MCF 10A (cell line): ENCODE results near the gene CYBRD1. TPM values are rescaled to one million over a fixed set of nuclear protein-coding genes. Genes with fewer than 3 reads are reported as not detected.
"Not testable (repeated sequence)": the region's sequence is repeated elsewhere in the genome, so short reads cannot be mapped to it uniquely, and the experiment has no call there.

Experiments used
- BruUV-seq: library from RNA; stranded (reverse); fragments of 400-500 nt; replicated peaks from 2 replicates; lab custom pipeline; 2021; lab: Mats Ljungman, UMichigan
- CTCF ChIA-PET: fragments of 300-600 bp; sonication (Branson Sonifier 250); formaldehyde crosslinking; extraction: SDS; loops from one replicate; lab custom pipeline; 2021; ENCODE audit warnings: antibody characterized with exemption, inconsistent platforms; lab: Yijun Ruan, JAX
- POLR2A ChIA-PET: fragments of 300-600, 350-650 bp; sonication (Branson Sonifier 250); formaldehyde crosslinking; extraction: SDS; loops from one replicate; lab custom pipeline; 2020; ENCODE audit warnings: antibody characterized with exemption, inconsistent platforms; lab: Yijun Ruan, JAX
- DNase-seq: peaks from one replicate; pipeline ENCODE4 v3.0.0-alpha.2; 2018; ENCODE audit not compliant: unreplicated experiment
- H3K27ac Mint-ChIP-seq: one replicate; pipeline ENCODE4 v1.8.0; 2022; ENCODE audit warnings: mild to moderate bottlenecking, low read depth, mixed read lengths; ENCODE audit not compliant: unreplicated experiment
- H3K27me3 Mint-ChIP-seq: one replicate; pipeline ENCODE4 v1.8.0; 2022; ENCODE audit warnings: mixed read lengths; ENCODE audit not compliant: insufficient read depth, unreplicated experiment
- H3K36me3 Mint-ChIP-seq: one replicate; pipeline ENCODE4 v1.8.0; 2022; ENCODE audit warnings: mild to moderate bottlenecking, moderate library complexity, mixed read lengths; ENCODE audit not compliant: insufficient read depth, unreplicated experiment
- H3K4me1 Mint-ChIP-seq: one replicate; pipeline ENCODE4 v1.8.0; 2022; ENCODE audit warnings: mixed read lengths; ENCODE audit not compliant: insufficient read depth, unreplicated experiment
- H3K4me3 Mint-ChIP-seq: one replicate; pipeline ENCODE4 v1.8.0; 2022; ENCODE audit warnings: mild to moderate bottlenecking, moderate library complexity, mixed read lengths; ENCODE audit not compliant: unreplicated experiment
- H3K9me3 Mint-ChIP-seq: one replicate; pipeline ENCODE4 v1.8.0; 2022; ENCODE audit warnings: mixed read lengths; ENCODE audit not compliant: unreplicated experiment
- CTCF ChIP-seq: fragments of 200-600 bp; IDR thresholded peaks from one replicate; pipeline ENCODE4 v1.8.0; 2022; ENCODE audit warnings: antibody characterized with exemption, mild to moderate bottlenecking; ENCODE audit not compliant: unreplicated experiment
- intact Hi-C: fragments of 100-400 bp; cut with micrococcal nuclease; formaldehyde crosslinking; loops from 2 replicates; pipeline ENCODE4 v1.14.1; 2022
- total RNA-seq: library from RNA; stranded (reverse); gene quantifications from 2 replicates; pipeline ENCODE4 v1.2.3, GENCODE V29; 2022

The CYBRD1 gene
- total RNA-seq, 1 experiment from 2014 or later: 15.8 TPM

GRCh38 chr2:171490577-171490976 is 31.7 kb upstream of the CYBRD1 start:
- Mint-ChIP-seq H3K9me3 (no peaks in the 10 kb centered on the region), H3K4me3 (no peak overlapping the region), H3K27ac (no peak overlapping the region), H3K36me3 (peaks cover 5% of the 10 kb centered on the region), H3K27me3 (no peaks in the 10 kb centered on the region), H3K4me1 (peaks cover 6% of the 10 kb centered on the region)
- intact Hi-C loops: no loop called here
- ChIA-PET POLR2A (interaction anchor here (1.3 to 2.5 kb wide), 2 partner anchors 33 to 57 kb away, joined by 6 to 23 read pairs; partner anchors contain the start of genes CYBRD1, DCAF17 and METTL8), CTCF (no interaction called here)
- TF ChIP-seq CTCF: no peak
- BruUV-seq: no TSS peak
- DNase-seq: peak; percentile 11

GRCh38 chr2:171491292-171491691 is 31.0 kb upstream of the CYBRD1 start:
- Mint-ChIP-seq H3K27me3 (no peaks in the 10 kb centered on the region), H3K9me3 (no peaks in the 10 kb centered on the region), H3K36me3 (peaks cover 5% of the 10 kb centered on the region), H3K27ac (no peak overlapping the region), H3K4me3 (no peak overlapping the region), H3K4me1 (peaks cover 6% of the 10 kb centered on the region)
- ChIA-PET CTCF (no interaction called here), POLR2A (interaction anchor here (2.5 kb wide), 1 partner anchor 32 kb away, joined by 23 read pairs; the partner anchor contains the start of gene CYBRD1)
- intact Hi-C loops: no loop called here
- no peak for TF ChIP-seq CTCF
- DNase-seq: no peak
- no TSS peak for BruUV-seq

- DNase-seq: no peak
- ChIA-PET CTCF (no interaction called here), POLR2A (no interaction called here)
- no TSS peak for BruUV-seq
- Mint-ChIP-seq H3K27me3 (no peaks in the 10 kb centered on the region), H3K9me3 (no peaks in the 10 kb centered on the region), H3K4me1 (peaks cover 6% of the 10 kb centered on the region), H3K36me3 (peaks cover 1% of the 10 kb centered on the region), H3K27ac (no peak overlapping the region), H3K4me3 (no peak overlapping the region)
- TF ChIP-seq CTCF: no peak
- intact Hi-C loops: no loop called here
Observed at GRCh38 chr2:171492664-171493063, 29.6 kb upstream of the CYBRD1 start.

- intact Hi-C loops, H3K9me3 Mint-ChIP-seq, H3K4me1 Mint-ChIP-seq, H3K36me3 Mint-ChIP-seq, DNase-seq, CTCF ChIA-PET, POLR2A ChIA-PET, H3K4me3 Mint-ChIP-seq, H3K27me3 Mint-ChIP-seq, H3K27ac Mint-ChIP-seq, BruUV-seq: not testable (repeated sequence)
Observed at GRCh38 chr2:171497664-171498063, 24.6 kb upstream of the CYBRD1 start.
